HL-60/S4 treated with retinoic acid at 250 ng/mL for 4 days and 3 days (cell line): ENCODE data around the gene P4HTM.

Source experiments
- in situ Hi-C: fragments of 300-500 bp; cut with MboI; formaldehyde crosslinking; loops from 2 replicates; pipeline ENCODE4 v1.7.0; 2022; ENCODE audit warnings: low sequenced_read_pairs

The P4HTM gene, protein sequence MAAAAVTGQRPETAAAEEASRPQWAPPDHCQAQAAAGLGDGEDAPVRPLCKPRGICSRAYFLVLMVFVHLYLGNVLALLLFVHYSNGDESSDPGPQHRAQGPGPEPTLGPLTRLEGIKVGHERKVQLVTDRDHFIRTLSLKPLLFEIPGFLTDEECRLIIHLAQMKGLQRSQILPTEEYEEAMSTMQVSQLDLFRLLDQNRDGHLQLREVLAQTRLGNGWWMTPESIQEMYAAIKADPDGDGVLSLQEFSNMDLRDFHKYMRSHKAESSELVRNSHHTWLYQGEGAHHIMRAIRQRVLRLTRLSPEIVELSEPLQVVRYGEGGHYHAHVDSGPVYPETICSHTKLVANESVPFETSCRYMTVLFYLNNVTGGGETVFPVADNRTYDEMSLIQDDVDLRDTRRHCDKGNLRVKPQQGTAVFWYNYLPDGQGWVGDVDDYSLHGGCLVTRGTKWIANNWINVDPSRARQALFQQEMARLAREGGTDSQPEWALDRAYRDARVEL

DNA sequence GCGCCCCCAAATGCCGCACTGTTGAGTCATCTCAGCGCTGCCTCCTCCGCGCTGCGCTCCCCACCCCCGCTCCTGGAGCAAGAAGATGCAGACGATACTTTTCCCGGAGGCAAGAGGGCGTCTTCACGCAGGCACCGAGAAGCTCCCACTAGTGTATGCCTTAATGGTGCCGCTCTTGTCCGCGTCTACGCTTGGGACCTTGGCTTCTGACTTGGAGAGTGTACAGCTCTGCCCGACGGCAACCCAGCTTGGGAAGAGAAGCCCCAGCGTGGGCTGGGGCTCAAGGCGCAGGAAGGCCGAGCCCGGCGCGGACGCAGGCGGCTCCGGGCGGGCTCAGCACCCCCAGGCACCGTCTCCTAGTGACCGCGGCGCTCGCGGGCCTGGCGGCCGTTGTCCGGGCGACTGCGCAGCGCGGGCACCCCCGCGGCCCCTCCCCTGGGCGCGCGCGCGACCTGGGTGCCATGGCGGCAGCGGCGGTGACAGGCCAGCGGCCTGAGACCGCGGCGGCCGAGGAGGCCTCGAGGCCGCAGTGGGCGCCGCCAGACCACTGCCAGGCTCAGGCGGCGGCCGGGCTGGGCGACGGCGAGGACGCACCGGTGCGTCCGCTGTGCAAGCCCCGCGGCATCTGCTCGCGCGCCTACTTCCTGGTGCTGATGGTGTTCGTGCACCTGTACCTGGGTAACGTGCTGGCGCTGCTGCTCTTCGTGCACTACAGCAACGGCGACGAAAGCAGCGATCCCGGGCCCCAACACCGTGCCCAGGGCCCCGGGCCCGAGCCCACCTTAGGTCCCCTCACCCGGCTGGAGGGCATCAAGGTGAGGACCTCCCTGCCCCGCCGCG is at the start of gene P4HTM:
P4HTM (plus strand) TSS at position 446 of the 840 bp plus-strand sequence; CDS start at position 462, 16 bp downstream.
- in situ Hi-C loops = no loop called here

DNA sequence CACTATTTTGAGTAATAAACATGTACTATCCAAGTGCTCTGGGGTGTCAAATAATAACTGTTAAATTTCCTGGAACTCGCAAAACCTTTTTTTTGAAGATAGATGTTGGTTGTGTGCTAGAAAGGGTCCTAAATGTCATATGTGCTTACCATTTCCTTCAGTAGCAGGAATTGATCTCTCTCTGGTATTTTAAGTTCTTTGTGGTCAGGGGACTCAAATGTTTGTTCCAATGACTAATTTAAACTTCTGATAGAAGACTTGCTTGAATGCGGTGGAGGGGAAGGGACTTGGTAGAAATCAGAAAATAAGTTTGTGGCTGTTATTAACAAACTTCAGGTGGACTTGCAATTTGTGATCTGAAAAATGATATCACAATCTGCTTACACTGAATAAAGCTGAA is 44.6 kb upstream of the P4HTM start:
- in situ Hi-C loops = no loop called here

DNA sequence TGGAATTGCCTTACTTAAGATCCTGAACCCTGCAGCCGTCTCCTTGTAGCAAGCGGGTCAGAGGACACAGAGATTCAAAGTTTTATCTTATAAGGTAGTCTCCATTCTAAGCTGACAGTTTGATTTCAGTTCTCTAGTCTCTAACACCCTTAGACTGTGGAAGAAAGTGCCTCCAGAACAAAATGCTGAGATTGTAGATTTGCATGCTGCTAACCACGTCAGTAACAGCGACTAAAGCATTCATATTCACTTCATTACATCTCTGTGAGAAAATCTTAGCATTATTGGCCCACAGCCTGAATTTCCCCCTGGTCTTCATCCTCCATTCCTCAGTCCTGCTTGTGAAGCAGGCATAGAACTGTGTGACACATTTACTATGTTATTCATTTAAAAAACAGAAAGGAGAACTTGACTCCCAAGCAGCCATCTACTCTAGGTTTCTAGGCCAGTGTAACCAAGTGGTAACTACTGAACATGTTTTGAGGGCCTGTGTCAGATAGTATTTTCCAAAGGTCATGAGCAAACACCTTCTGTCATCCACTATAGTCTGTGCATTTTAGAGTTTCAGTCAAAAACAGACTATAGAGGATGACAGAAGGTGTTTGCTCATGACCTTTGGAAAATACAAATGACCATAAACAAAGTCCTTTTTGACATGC is 44.0 kb upstream of the P4HTM start:
- in situ Hi-C loops = no loop called here

DNA sequence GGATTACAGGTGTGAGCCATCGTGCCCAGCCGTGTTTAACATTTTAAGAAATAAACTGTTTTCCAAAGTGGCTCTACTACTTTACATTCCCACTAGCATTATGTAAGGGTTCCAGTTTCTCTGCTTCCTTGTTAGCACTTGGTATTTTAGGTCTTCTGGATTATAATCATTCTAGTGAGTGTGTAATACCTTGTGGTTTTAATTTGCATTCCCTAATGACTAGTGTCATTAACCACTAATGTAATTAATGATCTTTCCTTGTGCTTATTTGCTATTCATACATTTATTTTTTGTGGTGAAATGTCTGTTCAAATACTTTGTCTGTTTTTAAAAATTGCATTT is 40.7 kb upstream of the P4HTM start:
- in situ Hi-C loops = no loop called here

DNA sequence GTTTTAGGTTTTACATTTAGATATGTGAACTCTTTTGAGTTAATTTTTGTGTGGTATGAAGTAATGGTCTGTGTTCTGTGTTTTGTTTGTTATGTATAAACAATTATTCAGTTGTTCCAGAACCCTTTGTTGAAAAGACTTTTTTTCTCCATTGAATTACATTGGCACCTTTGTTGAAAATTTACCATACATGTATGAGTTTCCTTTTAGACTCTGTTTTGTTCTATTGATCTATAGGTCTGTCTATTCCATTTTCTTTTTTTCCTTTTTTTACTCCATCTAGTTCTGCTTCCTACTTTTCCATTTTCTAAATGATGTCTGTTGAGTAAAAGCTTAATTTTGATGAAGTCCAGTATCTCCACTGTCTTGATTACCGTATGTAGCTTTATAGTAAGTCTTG is 40.0 kb upstream of the P4HTM start:
- in situ Hi-C loops = loop anchor here (25.0 kb wide), 1 partner anchor 213 kb away; no protein-coding TSS in a partner anchor

DNA sequence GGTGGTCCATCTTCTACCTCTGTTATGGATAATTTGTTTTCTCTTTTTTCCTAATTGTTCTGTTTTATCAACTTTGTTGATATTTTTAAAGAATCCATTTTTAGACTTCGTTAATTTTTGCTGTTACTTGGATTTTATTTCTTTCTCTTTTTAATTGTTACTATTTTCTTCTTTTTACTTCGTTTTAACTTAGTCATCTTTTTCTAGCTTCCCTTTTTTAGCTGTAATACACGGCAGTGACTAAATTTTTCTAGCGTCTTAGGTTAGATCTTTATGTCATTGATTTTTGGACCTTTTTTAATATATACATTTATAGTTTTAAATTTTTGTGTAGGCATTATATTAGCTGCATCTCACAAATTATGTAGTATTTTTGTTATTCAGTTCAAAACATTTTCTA is 38.3 kb upstream of the P4HTM start:
- in situ Hi-C loops = loop anchor here (25.0 kb wide), 1 partner anchor 214 kb away; no protein-coding TSS in a partner anchor

DNA sequence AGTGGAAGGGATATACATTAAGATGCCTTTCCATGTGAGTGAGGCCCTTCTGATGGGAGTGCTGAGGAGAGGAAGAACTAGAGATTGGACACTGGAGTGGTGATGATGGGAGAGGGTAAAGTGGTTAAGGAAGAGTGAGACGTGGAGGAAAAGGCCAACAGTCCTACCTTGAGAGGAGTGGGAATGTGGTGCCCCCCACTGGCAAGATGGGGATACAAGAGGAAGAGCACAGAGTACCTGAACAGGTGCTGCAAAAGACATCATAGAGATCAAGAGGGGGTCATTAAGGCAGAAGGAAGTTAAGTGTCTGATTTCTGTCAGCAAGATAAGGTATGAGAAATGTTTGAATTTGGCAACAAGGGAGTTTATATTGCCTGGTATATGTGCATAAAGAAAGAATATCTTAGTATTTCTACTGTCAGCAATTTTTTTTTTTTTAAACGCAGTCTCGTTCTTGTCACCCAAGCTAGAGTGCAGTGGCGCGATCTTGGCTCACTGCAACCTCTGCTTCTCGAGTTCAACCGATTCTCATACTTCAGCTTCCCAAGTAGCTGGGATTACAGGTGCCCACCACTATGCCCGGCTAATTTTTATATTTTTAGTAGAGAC is 37.4 kb upstream of the P4HTM start:
- in situ Hi-C loops = loop anchor here (25.0 kb wide), 1 partner anchor 215 kb away; no protein-coding TSS in a partner anchor

DNA sequence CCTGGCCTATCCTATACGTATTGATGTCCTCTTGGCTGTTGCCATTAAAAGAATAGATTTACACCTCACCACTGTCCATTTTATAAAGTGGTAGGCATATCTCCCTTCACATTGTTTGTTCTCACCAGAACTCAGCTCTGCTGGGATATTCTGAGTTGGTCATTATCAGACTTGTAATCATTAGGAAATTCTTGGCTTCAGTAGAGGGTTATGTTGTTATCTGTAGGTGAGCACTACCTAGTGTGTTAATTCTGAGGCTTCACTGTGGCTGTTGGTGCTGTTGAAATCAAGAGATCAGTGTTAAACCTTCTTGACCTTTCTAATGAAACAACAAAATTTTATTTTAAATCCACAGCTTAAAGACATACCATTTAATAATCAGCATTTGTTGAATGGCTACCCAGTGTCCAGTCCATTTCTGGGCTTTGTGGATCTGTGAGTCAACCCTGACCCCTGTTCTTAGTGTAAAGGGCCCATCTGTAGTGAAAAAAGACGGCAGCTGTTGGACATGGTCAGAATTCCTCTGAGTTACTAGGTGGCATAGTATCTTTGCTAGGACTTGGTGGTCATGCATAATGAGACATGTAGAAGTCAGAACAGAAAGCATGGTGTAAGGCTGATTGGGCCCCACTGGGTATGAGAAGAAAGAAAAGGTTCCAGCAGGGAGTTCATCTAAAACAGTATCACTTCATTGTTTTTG is 32.9 kb upstream of the P4HTM start:
- in situ Hi-C loops = loop anchor here (25.0 kb wide), 1 partner anchor 220 kb away; no protein-coding TSS in a partner anchor

DNA sequence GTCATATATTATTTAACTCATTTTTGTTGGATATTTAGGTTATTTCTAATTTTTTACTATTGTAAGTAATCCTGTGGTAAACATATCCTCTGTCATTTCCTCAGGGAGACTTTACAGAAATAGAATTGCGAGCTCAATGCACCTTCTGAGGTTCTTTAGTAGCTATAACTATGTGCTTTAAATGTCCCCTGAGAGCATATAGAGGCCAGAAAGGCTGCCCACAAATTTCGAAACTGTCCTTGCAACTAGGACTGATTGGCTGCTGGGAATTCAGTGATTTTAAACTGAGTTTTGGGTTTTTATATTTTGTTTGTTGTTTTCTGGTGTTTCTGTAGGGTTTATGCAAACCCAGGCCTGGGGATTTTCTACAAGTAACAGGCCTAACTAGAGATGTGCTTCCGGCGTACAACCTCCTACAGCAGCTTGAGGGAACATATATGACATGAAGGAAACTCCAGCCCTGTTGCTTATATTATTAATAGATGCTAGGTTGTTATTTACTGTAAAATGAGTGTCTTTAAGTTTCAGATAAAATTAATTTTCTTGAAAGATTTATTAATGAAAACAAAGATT is 29.1 kb upstream of the P4HTM start:
- in situ Hi-C loops = loop anchor here (25.0 kb wide), 1 partner anchor 224 kb away; no protein-coding TSS in a partner anchor

DNA sequence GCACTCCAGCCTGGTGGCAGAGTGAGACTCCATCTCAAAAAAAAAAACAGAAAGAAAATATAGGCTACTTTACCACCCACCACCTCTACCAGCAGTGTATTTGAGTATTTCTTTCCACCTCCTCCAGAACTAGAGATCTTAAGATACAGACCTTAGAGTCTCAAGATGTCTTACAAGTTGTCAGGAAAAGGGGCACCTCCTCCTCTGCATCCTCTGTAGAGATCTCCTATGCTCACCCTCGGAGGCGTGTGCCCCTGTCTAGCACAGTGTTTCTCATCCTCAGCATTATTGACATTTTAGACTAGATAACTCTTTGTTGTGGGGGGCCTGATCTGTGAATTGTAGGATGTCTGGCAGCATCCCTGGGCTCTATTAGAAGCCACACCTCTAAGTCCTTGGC is 27.7 kb upstream of the P4HTM start:
- in situ Hi-C loops = loop anchor here (25.0 kb wide), 1 partner anchor 225 kb away; no protein-coding TSS in a partner anchor

DNA sequence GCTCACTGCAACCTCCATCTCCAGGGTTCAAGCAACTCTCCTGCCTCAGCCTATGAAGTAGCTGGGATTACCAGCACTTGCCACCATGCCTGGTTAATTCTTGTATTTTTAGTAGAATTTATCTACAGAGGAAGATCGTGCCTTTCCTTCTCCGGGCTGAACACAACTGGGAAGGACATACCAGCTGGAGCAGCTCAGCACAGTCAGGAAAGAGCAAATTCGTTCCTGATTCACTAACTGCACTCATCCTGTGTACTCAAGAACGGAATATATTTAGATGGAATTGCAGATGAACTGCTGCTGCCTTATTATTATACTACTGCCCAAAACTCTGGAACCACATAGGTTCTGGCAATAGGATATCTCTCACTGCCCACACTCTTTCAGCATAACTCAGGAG is 27.1 kb upstream of the P4HTM start:
- in situ Hi-C loops = loop anchor here (25.0 kb wide), 1 partner anchor 226 kb away; no protein-coding TSS in a partner anchor

DNA sequence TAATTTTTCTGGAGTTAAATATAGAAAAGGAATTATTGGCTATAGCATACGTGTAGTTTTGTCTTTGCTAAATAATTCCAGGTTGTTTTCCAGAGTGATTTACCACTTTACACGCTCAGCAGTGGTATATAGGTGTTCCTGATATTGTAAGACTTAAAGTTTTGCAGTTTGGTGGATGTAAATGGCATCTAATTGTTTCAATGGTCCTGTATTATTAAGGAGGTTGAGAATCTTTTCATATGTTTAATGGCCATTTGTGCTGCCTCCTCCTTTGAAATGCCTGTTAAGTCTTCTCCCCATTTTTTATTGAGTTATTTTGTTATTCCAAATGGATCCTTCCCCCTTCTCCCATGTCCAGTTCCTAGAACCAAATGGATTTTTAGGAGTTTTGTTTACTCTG is 26.4 kb upstream of the P4HTM start:
- in situ Hi-C loops = loop anchor here (25.0 kb wide), 1 partner anchor 226 kb away; no protein-coding TSS in a partner anchor

DNA sequence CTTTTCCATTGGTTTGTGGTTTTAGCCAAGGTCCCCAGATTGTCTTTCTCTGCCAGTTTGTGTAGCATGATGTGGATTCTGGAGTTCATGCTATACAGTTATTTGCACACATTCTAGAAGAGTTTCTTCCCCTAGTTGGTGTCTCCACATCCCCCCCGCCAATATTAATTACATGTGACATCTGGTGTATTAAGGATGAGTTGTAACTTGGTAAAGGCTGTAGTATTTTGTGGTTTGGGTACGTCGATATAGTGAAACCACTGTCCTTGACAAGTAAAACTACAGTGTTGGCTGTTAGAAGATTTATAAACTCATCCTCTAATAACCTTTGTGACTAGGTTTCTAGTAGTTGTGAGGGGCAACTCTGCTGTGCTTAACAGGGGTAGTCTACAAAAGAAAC is 23.7 kb upstream of the P4HTM start:
- in situ Hi-C loops = loop anchor here (25.0 kb wide), 1 partner anchor 229 kb away; no protein-coding TSS in a partner anchor

DNA sequence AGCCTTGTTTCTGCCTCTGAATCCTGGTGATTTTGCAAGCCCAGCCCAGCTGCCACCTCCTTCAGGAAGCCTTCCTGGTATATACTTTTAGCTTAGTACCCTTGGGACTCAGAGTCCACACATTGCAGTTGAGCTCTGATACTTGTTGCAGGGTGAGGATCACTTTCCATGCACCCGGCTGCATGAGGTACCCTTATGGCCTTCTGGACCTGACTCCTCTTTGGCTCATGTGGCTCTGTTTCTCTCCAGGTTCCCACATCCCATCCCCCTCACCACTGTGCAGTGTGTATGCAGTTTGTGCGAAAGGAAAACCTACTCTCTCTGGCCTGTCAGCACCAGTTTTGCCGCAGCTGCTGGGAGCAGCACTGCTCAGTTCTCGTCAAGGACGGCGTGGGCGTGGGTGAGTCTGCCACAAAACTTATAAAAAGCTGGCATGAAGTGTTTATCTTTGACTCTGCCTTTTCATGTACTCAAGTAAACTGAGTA is 23.1 kb upstream of the P4HTM start:
- in situ Hi-C loops = loop anchor here (25.0 kb wide), 1 partner anchor 230 kb away; no protein-coding TSS in a partner anchor

DNA sequence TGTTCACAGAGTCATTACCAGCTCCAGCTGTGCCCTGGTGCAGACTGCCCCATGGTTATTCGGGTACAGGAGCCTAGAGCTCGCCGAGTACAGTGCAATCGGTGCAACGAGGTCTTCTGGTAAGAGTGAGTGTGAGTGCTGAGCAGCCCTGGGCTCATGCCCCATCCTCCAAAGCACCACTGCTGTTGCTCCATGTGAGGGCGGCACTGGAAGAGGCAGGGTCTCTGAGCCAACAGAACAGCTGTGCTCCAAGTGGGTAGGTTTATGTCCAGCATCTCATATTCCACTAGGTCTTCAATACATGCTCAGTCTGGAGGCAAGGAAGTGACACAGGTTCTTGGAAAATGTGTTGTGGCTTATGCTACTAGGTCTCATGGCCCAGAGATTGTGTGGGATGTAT is 19.5 kb upstream of the P4HTM start:
- in situ Hi-C loops = loop anchor here (25.0 kb wide), 1 partner anchor 233 kb away; no protein-coding TSS in a partner anchor

DNA sequence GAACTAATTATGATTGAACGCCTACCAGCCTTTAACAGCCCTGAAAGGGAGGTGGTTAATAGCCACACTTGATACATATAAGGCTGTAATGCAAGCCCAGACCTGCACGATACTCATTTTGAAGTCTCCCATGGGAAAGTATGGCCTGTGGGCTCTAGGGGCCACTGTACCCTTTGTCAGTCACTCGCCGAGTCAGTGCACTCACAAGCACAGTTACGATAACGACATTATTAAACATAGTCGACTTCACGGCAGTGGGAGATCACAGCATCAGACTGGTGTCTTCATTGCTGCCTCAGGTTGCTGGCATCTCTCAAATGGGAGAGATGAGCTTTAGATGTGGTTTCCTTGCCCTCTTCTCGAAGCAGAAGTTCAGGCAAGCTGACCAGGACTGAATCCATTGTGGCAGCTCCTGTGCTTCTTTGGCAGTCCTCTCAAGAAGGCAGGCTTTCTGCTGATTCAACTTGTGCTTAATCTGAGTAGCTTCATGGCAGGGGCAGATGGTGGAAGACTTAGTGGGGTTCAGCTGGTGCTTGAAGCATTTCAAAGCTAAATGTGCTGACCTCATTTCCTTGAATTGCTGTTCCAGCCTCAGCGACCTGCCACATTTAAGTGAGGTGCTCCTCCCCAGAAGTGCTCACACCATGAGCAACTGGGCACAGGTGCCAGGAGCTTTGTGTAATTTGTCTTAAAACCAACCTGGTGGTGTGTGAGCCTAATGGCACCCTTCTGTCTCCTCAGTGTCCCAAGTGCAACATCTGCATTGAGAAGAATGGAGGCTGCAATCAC is 15.8 kb upstream of the P4HTM start:
- in situ Hi-C loops = loop anchor here (25.0 kb wide), 1 partner anchor 237 kb away; no protein-coding TSS in a partner anchor

DNA sequence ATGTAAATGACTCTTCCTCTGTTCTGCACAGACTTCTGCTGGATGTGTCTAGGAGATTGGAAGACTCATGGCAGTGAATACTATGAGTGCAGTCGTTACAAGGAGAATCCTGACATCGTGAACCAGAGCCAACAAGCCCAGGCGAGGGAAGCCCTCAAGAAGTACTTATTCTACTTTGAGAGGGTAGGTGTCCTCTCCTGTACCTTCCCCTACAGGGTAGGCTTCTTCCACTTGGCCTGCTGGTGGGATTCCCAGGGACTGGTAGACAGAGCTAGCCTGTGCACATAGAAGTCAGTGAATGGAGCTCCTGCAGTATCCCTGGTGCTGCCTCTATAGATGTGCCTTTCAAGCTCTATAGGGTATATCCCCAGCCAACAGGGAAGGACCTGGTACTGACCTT is 10.6 kb upstream of the P4HTM start:
- in situ Hi-C loops = no loop called here

DNA sequence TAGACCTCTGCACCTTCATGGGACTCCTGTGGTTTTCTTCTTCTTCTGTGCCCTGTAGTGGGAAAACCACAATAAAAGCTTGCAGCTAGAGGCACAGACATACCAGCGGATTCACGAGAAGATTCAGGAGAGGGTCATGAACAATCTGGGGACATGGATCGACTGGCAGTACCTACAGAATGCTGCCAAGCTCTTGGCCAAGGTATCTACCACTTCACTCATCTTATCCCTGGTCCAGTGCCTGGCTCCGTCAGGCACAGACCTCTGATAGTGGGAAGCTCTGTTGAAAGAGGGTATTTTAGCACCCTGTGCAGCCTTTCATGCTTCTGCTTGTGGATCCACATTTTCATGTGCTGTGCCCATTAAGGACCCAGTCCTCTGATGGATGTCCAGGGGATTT is 9.7 kb upstream of the P4HTM start:
- in situ Hi-C loops = no loop called here
